ENCODE data around the gene LSM14A.
"Not testable (repeated sequence)": the region's sequence is repeated elsewhere in the genome, so short reads cannot be mapped to it uniquely, and the experiment has no call there.

The LSM14A gene

GRCh38 chr19:34159541-34159940, 12.8 kb upstream of the LSM14A start:
- not testable (repeated sequence) for DNase-seq (ENCODE audit: low spot score)

GRCh38 chr19:34161902-34162301, 10.4 kb upstream of the LSM14A start:
- DNase-seq (ENCODE audit: low spot score) = not testable (repeated sequence)

GRCh38 chr19:34165295-34165738, 7.0 kb upstream of the LSM14A start:
- no peak for DNase-seq (ENCODE audit: low spot score)

- not testable (repeated sequence) for DNase-seq (ENCODE audit: low spot score)
These were observed 2.7 kb upstream of the LSM14A start for GRCh38 chr19:34169475-34170199.

GRCh38 chr19:34171539-34171876, 796 bp upstream of the LSM14A start:
- peak; percentile 20 for DNase-seq (ENCODE audit: low spot score)

- DNase-seq (ENCODE audit: low spot score) = peak; percentile 18
These were observed 423 bp downstream of the LSM14A start for GRCh38 chr19:34172661-34173192.

GRCh38 chr19:34173193-34173956, 1.1 kb downstream of the LSM14A start:
- peak; percentile 76 for DNase-seq (ENCODE audit: low spot score)

- not testable (repeated sequence) for DNase-seq (ENCODE audit: low spot score)
These were observed 2.9 kb downstream of the LSM14A start for GRCh38 chr19:34175173-34175572.

- no peak for DNase-seq (ENCODE audit: low spot score)
These were observed 4.3 kb downstream of the LSM14A start for GRCh38 chr19:34176581-34176980.

GRCh38 chr19:34178274-34178610, 5.9 kb downstream of the LSM14A start:
- no peak for DNase-seq (ENCODE audit: low spot score)

- DNase-seq (ENCODE audit: low spot score) = no peak
These were observed 6.8 kb downstream of the LSM14A start for GRCh38 chr19:34179066-34179465.

GRCh38 chr19:34180273-34180672, 8.0 kb downstream of the LSM14A start:
- DNase-seq (ENCODE audit: low spot score) = no peak

GRCh38 chr19:34180709-34181108, 8.4 kb downstream of the LSM14A start:
- DNase-seq (ENCODE audit: low spot score) = no peak

- no peak for DNase-seq (ENCODE audit: low spot score)
These were observed 9.0 kb downstream of the LSM14A start for GRCh38 chr19:34181111-34181864.

GRCh38 chr19:34182125-34182524, 9.8 kb downstream of the LSM14A start:
- DNase-seq (ENCODE audit: low spot score) = no peak

GRCh38 chr19:34184880-34185491, 12.7 kb downstream of the LSM14A start:
- DNase-seq (ENCODE audit: low spot score) = no peak

GRCh38 chr19:34186205-34186604, 13.9 kb downstream of the LSM14A start:
- no peak for DNase-seq (ENCODE audit: low spot score)

GRCh38 chr19:34187011-34187410, 14.7 kb downstream of the LSM14A start:
- DNase-seq (ENCODE audit: low spot score) = no peak

- DNase-seq (ENCODE audit: low spot score) = no peak
These were observed 16.1 kb downstream of the LSM14A start for GRCh38 chr19:34188408-34188807.

GRCh38 chr19:34189199-34189916, 17.1 kb downstream of the LSM14A start:
- no peak for DNase-seq (ENCODE audit: low spot score)

GRCh38 chr19:34189917-34190425, 17.7 kb downstream of the LSM14A start:
- no peak for DNase-seq (ENCODE audit: low spot score)

Data from HuH-7.5 (cell line).